HepG2 (cell line): ENCODE results near the gene ATAD3A. TPM values are rescaled to one million over a fixed set of nuclear protein-coding genes. Genes with fewer than 3 reads are reported as not detected.

Source experiments
- CEBPZ ChIP-seq: IDR thresholded peaks from 2 replicates; pipeline ENCODE4 v1.6.1; 2012; ENCODE audit warnings: low read length, improper control_type of control experiment
- EP300 ChIP-seq, 3 experiments: sonication (generic) in 1 of 3; formaldehyde crosslinking in 1 of 3; IDR thresholded peaks; 2 replicates each; pipeline versions ENCODE4 v1.5.1 to v1.6.1; 2011 to 2020; ENCODE audit warnings: low read depth in 2 of 3, low read length in 2 of 3, borderline replicate concordance in 1 of 3, improper control_type of control experiment in 1 of 3, mild to moderate bottlenecking in 1 of 3, missing genetic modification reagents in 1 of 3, moderate library complexity in 1 of 3
- ETV5 ChIP-seq: IDR thresholded peaks from 2 replicates; pipeline ENCODE4 v1.6.1; 2018; ENCODE audit warnings: missing biosample characterization, missing genetic modification reagents, inconsistent platforms, borderline replicate concordance
- GATAD1 ChIP-seq: IDR thresholded peaks from 2 replicates; pipeline ENCODE4 v1.6.1; 2016; ENCODE audit warnings: missing genetic modification reagents, missing compliant biosample characterization
- KLF9 ChIP-seq: IDR thresholded peaks from 2 replicates; pipeline ENCODE4 v1.6.1; 2016; ENCODE audit warnings: low read depth
- MAFG ChIP-seq: sonication (generic); formaldehyde crosslinking; IDR thresholded peaks from 2 replicates; pipeline ENCODE4 v1.5.1; 2020; ENCODE audit warnings: mild to moderate bottlenecking, missing genetic modification reagents
- MAFK ChIP-seq, 2 experiments: IDR thresholded peaks in 1 of 2; conservative IDR thresholded peaks in 1 of 2; 2 replicates each; pipeline ENCODE4 v1.6.1; 2011; ENCODE audit warnings: improper control_type of control experiment in 2 of 2, low read length in 2 of 2
- NBN ChIP-seq: fragments of 450-650 bp; conservative IDR thresholded peaks from 2 replicates; pipeline ENCODE4 v1.6.1; 2017
- NR2F1 ChIP-seq, 2 experiments: fragments of 450-650 bp in 1 of 2; formaldehyde crosslinking in 1 of 2; IDR thresholded peaks; 2 replicates each; pipeline versions ENCODE4 v1.5.0 to v1.6.1; 2016 to 2020; ENCODE audit warnings: mild to moderate bottlenecking in 1 of 2, missing compliant biosample characterization in 1 of 2, missing genetic modification reagents in 1 of 2, moderate library complexity in 1 of 2
- SP4 ChIP-seq: sonication (generic); formaldehyde crosslinking; IDR thresholded peaks from 2 replicates; pipeline ENCODE4 v1.8.1; 2023; ENCODE audit warnings: mild to moderate bottlenecking, missing genetic modification reagents
- TOPORS ChIP-seq: sonication (generic); formaldehyde crosslinking; IDR thresholded peaks from 2 replicates; pipeline ENCODE4 v1.8.0; 2023; ENCODE audit warnings: mild to moderate bottlenecking, missing genetic modification reagents
- ZBTB7A ChIP-seq: sonication (generic); formaldehyde crosslinking; IDR thresholded peaks from 2 replicates; pipeline ENCODE4 v1.8.0; 2022; ENCODE audit warnings: mild to moderate bottlenecking, missing genetic modification reagents
- ZNF318 ChIP-seq: sonication (generic); formaldehyde crosslinking; IDR thresholded peaks from 2 replicates; pipeline ENCODE4 v1.4.0; 2020; ENCODE audit warnings: mild to moderate bottlenecking, missing genetic modification reagents
- ZNF563 ChIP-seq: sonication (generic); formaldehyde crosslinking; IDR thresholded peaks from 2 replicates; pipeline ENCODE4 v1.8.0; 2022; ENCODE audit warnings: mild to moderate bottlenecking, moderate library complexity, missing genetic modification reagents
- ZNF572 ChIP-seq: sonication (generic); formaldehyde crosslinking; IDR thresholded peaks from 2 replicates; pipeline ENCODE4 v1.5.1; 2020; ENCODE audit warnings: mild to moderate bottlenecking, missing genetic modification reagents
- polyA plus RNA-seq, 8 experiments: library from polyadenylated mRNA; depleted of rRNA in 3 of 8; stranded (reverse) in 7 of 8; unstranded in 1 of 8; fragments of >200 nt; fragmentation: Illumina TruSeq in 4 of 8; extraction: Trizol in 4 of 8; gene quantifications; 2 replicates each; pipeline versions ENCODE4 v1.2.1 to v1.2.3, GENCODE V29; 2011 to 2016; ENCODE audit warnings: low read depth in 4 of 8, missing spikeins in 1 of 8, mixed read lengths in 1 of 8; ENCODE audit not compliant: insufficient read depth in 1 of 8
- total RNA-seq, 5 experiments: library from RNA; depleted of rRNA; stranded (reverse); fragments of >200 nt; fragmentation: Illumina TruSeq; extraction: Trizol; gene quantifications; 2 replicates each; pipeline ENCODE4 v1.2.3, GENCODE V29; 2016; ENCODE audit warnings: low read depth in 1 of 5

The ATAD3A gene
- total and polyA plus RNA-seq, 2 of the 13 experiments (the other 11 are each of a cell fraction or from before 2014, with no cell fraction given) = 10.6 to 49.0 TPM

- TF ChIP-seq ETV5 (CRISPR knock-in tag) (0 out of 2 replicates have a peak, but pooled peaks have one; percentile 10), SP4 (CRISPR knock-in tag) (no peak), GATAD1 (0 out of 2 replicates have a peak, but pooled peaks have one; percentile 50), CEBPZ (no peak), KLF9 (CRISPR knock-in tag) (no peak), MAFG (CRISPR knock-in tag) (no peak), MAFK (conservative IDR thresholded peaks at IDR 0.05 in 1 of 2, IDR thresholded peaks at IDR 0.05 in 1 of 2; ENCODE audit: low read length in 2 of 2) (no peak), ZNF318 (CRISPR knock-in tag) (no peak), ZNF572 (CRISPR knock-in tag) (no peak), TOPORS (CRISPR knock-in tag) (no peak), EP300 (IDR thresholded peaks at IDR 0.05; ENCODE audit: low read depth in 2 of 2, low read length in 2 of 2) (no peak), EP300 (CRISPR knock-in tag; IDR thresholded peaks at IDR 0.05; ENCODE audit: borderline replicate concordance) (no peak), ZBTB7A (no peak), NBN (no peak), ZNF563 (CRISPR knock-in tag) (no peak), NR2F1 (CRISPR knock-in tag; IDR thresholded peaks at IDR 0.05) (no peak)
Observed at GRCh38 chr1:1573843-1574720, 62.1 kb downstream of the ATAD3A start (continued).
